GM13976 (cell line): Measurements from ENCODE around the gene ALX4.

ENCODE experiments used
- DNase-seq: peaks from one replicate; pipeline ENCODE4 v3.0.0; 2012; ENCODE audit warnings: low spot score
- in situ Hi-C: fragments of 300-500 bp; cut with MboI; formaldehyde crosslinking; loops from one replicate; pipeline ENCODE4 v1.12.0; 2022; ENCODE audit warnings: low sequenced_read_pairs, mixed read lengths, inconsistent platforms; ENCODE audit not compliant: unreplicated experiment
- TF ChIP-seq, protein P1 (sequence below): IDR thresholded peaks from 2 replicates; pipeline ENCODE4 v1.5.1; 2012; ENCODE audit warnings: borderline replicate concordance, mild to moderate bottlenecking; ENCODE audit not compliant: insufficient read depth; ENCODE audit errors: extremely low read depth, missing control alignments, control extremely low read depth

The ALX4 gene

DNA sequence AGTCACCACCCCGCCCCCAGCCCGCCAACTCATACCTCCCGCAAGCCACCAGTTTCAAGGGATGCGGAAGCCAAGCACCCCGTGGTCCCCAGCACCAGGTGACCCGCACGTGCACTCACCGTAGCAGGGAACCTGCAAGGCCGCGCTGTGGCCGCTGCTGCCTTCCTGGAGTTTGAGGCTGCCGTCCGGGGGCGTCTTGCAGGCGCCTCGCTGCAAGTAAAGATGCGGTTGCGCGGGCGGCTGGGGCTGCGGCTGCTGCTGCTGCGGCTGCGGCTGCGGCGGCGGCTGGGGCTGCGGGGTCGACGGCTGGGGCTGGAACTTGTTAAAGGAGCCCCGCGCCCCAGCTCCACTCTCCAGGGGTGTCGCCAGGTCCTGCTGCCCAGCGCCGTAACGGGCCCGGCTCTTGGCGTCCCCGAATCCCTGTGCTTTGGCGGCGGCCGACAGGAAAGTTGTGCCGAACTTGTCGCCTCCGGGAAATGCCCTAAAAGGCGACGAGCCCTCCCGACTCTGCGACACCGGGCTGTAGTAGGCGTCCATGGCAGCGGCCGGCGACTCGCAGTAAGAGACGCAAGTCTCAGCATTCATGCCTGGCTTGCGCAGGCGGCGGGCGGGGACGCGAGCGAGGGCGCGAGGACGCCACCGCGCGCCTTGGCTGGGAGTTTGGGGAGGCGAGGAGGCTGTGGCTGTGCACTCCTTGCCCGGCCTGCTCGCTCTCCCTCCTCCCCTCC lies at the start of gene ALX4:
Gene ALX4 (minus strand): TSS at position 662 of the 728 bp plus-strand sequence. CDS start 77 bp downstream, at position 585.
- TF ChIP-seq, protein P1, sequence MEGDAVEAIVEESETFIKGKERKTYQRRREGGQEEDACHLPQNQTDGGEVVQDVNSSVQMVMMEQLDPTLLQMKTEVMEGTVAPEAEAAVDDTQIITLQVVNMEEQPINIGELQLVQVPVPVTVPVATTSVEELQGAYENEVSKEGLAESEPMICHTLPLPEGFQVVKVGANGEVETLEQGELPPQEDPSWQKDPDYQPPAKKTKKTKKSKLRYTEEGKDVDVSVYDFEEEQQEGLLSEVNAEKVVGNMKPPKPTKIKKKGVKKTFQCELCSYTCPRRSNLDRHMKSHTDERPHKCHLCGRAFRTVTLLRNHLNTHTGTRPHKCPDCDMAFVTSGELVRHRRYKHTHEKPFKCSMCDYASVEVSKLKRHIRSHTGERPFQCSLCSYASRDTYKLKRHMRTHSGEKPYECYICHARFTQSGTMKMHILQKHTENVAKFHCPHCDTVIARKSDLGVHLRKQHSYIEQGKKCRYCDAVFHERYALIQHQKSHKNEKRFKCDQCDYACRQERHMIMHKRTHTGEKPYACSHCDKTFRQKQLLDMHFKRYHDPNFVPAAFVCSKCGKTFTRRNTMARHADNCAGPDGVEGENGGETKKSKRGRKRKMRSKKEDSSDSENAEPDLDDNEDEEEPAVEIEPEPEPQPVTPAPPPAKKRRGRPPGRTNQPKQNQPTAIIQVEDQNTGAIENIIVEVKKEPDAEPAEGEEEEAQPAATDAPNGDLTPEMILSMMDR: no peak
- in situ Hi-C loops: no loop called here
- DNase-seq: peak; percentile 58

DNA sequence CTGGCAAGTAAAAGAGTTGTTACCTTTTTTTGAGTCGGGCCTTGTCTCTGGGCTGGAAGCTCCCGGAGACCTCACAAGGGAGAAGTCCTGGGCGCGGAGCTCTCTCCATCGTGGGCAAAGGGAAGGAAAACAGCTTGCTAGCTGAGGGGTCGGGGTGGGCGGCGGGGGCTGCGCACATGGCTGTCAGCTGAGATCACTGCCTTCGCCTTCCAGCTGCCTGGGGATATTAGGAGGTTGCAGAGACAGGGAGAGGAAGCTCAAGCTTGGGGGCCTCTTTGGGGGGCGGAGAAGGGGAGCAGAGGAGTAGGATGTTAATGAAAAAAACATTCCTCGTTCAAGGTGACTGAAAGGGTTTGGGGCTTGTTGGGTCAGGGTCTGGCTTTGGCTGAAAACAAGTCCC lies 49.2 kb upstream of the ALX4 start:
- in situ Hi-C loops: no loop called here
- DNase-seq: no peak
- TF ChIP-seq, protein P1: no peak

DNA sequence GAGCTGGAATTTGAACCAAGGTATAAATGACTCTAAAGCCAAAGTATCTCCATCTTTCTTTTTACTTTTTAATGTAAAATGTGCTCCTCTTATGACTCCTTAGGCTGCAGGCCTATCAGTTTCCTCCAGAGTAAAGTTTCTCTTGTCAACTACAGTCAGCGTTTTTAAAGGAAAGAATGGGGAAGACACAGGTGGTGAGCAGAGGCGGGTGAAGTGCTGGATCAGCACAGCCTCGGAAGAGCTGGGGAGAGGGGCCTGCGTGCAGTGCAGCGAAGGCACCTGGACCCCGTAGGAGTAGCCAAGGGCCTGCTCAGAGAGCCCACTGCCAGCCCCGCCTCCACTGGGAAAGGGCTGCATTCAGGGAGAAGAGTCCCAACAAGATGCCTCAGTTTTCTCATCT lies 48.8 kb upstream of the ALX4 start:
- in situ Hi-C loops: no loop called here
- TF ChIP-seq, protein P1: no peak
- DNase-seq: no peak

DNA sequence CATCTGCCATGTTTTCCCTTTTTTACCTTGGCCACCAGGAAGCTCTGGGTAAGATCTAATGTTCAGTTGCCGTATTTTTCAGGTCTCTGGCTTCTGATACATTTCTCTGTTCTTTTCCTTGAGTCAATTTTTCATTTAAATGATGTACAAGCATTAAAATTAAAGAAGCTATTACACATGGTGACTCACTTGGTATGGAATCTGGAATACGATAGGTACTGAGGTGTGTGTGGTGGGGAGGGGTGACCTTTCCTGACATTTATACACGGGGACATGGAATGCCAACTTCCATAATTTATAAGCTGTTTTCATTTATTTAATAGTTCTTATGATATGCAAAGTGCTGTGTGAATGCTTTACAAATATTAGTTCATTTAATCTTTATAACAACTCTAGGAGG lies 47.8 kb upstream of the ALX4 start:
- TF ChIP-seq, protein P1: no peak
- in situ Hi-C loops: no loop called here
- no peak for DNase-seq

DNA sequence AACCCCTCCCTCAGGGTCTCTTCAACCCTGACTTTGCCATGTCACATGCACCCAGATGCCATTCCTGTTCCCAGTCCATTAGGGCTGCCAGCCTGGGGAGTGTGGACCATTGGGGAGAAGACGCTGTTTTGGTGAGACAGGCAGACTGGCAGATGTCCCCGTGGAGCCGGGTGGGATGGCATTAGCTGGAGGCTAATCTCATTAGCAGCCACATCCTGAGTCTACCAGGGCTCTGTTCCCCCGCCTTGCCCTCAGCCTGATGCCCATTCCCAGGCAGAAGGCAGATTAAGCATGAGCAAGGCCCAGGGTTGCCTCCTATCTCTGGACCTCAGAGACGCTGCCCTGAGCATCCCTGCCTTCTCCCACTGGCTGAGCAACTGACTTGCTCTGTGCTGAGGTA lies 46.4 kb upstream of the ALX4 start:
- TF ChIP-seq, protein P1: no peak
- in situ Hi-C loops: no loop called here
- DNase-seq: no peak

DNA sequence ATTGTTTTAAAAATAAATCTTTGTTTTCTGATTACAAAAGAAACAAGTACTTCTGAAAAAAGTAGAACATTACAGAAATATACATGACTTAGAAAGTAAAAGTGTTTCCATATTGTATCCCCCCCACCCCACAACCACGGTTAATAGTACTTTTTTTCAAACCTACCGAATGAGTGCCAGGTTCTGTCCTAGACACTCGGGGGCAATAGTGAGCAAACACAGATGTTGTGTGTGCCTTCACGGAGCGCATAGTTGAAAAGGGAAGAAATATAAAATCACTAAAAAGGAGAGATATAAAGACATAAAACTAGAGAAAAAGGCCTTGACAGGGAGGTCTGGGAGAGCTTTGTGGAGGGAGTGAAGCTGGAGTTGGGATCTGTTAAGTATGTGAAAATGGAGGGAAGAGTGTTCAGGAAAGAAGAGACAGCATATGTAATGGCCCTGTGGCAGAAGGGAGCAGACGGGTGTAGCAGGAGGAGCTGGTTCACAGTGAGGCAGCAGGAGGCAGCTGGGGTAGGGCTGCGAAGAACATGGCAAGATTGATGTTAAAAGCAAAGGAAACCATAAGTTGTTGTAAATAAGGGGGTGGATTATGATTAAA lies 42.1 kb upstream of the ALX4 start:
- in situ Hi-C loops: no loop called here
- DNase-seq: no peak
- TF ChIP-seq, protein P1: no peak
